GM18909 (cell line): ENCODE results near the gene CHIC1.
"Not testable (repeated sequence)": the region's sequence is repeated elsewhere in the genome, so short reads cannot be mapped to it uniquely, and the experiment has no call there.

Experiments
- ATAC-seq: cut with Tn5 transposase; IDR thresholded peaks from one replicate; pipeline ENCODE4 v1.9.1; 2021; ENCODE audit warnings: mild to moderate bottlenecking; ENCODE audit not compliant: unreplicated experiment, poor library complexity

Gene CHIC1

GRCh38 chrX:73707014-73707413 is 144.0 kb downstream of the CHIC1 start:
- not testable (repeated sequence) for ATAC-seq

GRCh38 chrX:73728602-73729001 is 165.6 kb downstream of the CHIC1 start:
- no peak for ATAC-seq
